Left forelimb (tissue), 1 donor: Measurements from ENCODE around the gene TNFSF18.

Experiments
- DNase-seq: peaks from one replicate; pipeline ENCODE4 v3.0.0-alpha.2; 2018; ENCODE audit warnings: low spot score

Gene TNFSF18

GRCh38 chr1:173038875-173039554 lies 11.7 kb downstream of the TNFSF18 start:
- no peak for DNase-seq

- no peak for DNase-seq
Observed at GRCh38 chr1:173024543-173024942, 26.2 kb downstream of the TNFSF18 start.

- no peak for DNase-seq
Observed at GRCh38 chr1:173023343-173023742, 27.4 kb downstream of the TNFSF18 start.

- no peak for DNase-seq
Observed at GRCh38 chr1:173020138-173020750, 30.5 kb downstream of the TNFSF18 start.

GRCh38 chr1:173017792-173018191 lies 32.9 kb downstream of the TNFSF18 start:
- no peak for DNase-seq

GRCh38 chr1:173016419-173016818 lies 34.3 kb downstream of the TNFSF18 start:
- DNase-seq = no peak

- DNase-seq = no peak
Observed at GRCh38 chr1:173015629-173016028, 35.1 kb downstream of the TNFSF18 start.

- no peak for DNase-seq
Observed at GRCh38 chr1:173014160-173014559, 36.6 kb downstream of the TNFSF18 start.

- DNase-seq = no peak
Observed at GRCh38 chr1:173012126-173012525, 38.6 kb downstream of the TNFSF18 start.

- DNase-seq = no peak
Observed at GRCh38 chr1:173009597-173009996, 41.1 kb downstream of the TNFSF18 start.

- DNase-seq = no peak
Observed at GRCh38 chr1:173005196-173005864, 45.4 kb downstream of the TNFSF18 start.

GRCh38 chr1:173002891-173003838 lies 47.6 kb downstream of the TNFSF18 start:
- DNase-seq = no peak

GRCh38 chr1:172999349-172999748 lies 51.4 kb downstream of the TNFSF18 start:
- no peak for DNase-seq

GRCh38 chr1:172997941-172998361 lies 52.8 kb downstream of the TNFSF18 start:
- no peak for DNase-seq

GRCh38 chr1:172993640-172994039 lies 57.1 kb downstream of the TNFSF18 start:
- no peak for DNase-seq

GRCh38 chr1:172991674-172992400 lies 58.9 kb downstream of the TNFSF18 start:
- no peak for DNase-seq

- no peak for DNase-seq
Observed at GRCh38 chr1:172990598-172991215, 60.0 kb downstream of the TNFSF18 start.
